H1 (cell line): ENCODE data around the gene ELL2.

Experiments used
- CHD2 ChIP-seq: IDR thresholded peaks from 2 replicates; pipeline ENCODE4 v1.6.1; 2012; ENCODE audit warnings: low read length, improper control_type of control experiment
- EP300 ChIP-seq, 2 experiments: IDR thresholded peaks; 1 replicate in 1 of 2; 2 replicates in 1 of 2; pipeline ENCODE4 v1.6.1; 2011 to 2012; ENCODE audit warnings: low read depth in 2 of 2, low read length in 2 of 2, mild to moderate bottlenecking in 2 of 2, borderline replicate concordance in 1 of 2, inconsistent platforms in 1 of 2, moderate library complexity in 1 of 2
- EZH2 ChIP-seq: fragments of 200-600 bp; sonication (generic); IDR thresholded peaks from 2 replicates; pipeline ENCODE4 v1.7.1; 2012; ENCODE audit warnings: low read depth, mild to moderate bottlenecking, moderate library complexity, low read length, inconsistent platforms; ENCODE audit not compliant: severe bottlenecking
- POLR2A ChIP-seq, 2 experiments: IDR thresholded peaks; 1 replicate in 1 of 2; 2 replicates in 1 of 2; pipeline ENCODE4 v1.6.1; 2011; ENCODE audit warnings: low read depth in 2 of 2, low read length in 2 of 2, mild to moderate bottlenecking in 2 of 2; ENCODE audit errors: control extremely low read depth in 1 of 2
- POLR2AphosphoS5 ChIP-seq: IDR thresholded peaks from 2 replicates; pipeline ENCODE4 v1.6.1; 2011; ENCODE audit warnings: low read depth, low read length
- RAD21 ChIP-seq, 2 experiments: IDR thresholded peaks in 1 of 2; conservative IDR thresholded peaks in 1 of 2; 2 replicates each; pipeline ENCODE4 v1.6.1; 2011; ENCODE audit warnings: low read depth in 2 of 2, low read length in 2 of 2, improper control_type of control experiment in 1 of 2, inconsistent platforms in 1 of 2, mild to moderate bottlenecking in 1 of 2, moderate library complexity in 1 of 2
- SUZ12 ChIP-seq: fragments of 200-600 bp; sonication (generic); IDR thresholded peaks from 2 replicates; pipeline ENCODE4 v1.6.1; 2012; ENCODE audit warnings: mild to moderate bottlenecking, inconsistent platforms, low read length, moderate library complexity, mixed read lengths
- TBP ChIP-seq: IDR thresholded peaks from 2 replicates; pipeline ENCODE4 v1.6.1; 2011; ENCODE audit warnings: low read depth, low read length, improper control_type of control experiment
- ZNF274 ChIP-seq: IDR thresholded peaks from 2 replicates; pipeline ENCODE4 v1.7.0; 2012; ENCODE audit warnings: low read length, borderline replicate concordance; ENCODE audit errors: extremely low read depth
- TF ChIP-seq, protein P1 (sequence below), 3 experiments: IDR thresholded peaks; 1 replicate in 2 of 3; 2 replicates in 1 of 3; pipeline versions ENCODE4 v1.5.1 to v1.6.1; 2011; ENCODE audit warnings: low read length in 3 of 3, mild to moderate bottlenecking in 3 of 3, inconsistent platforms in 2 of 3, low read depth in 1 of 3, moderate library complexity in 1 of 3; ENCODE audit not compliant: insufficient read depth in 1 of 3; ENCODE audit errors: control extremely low read depth in 1 of 3
- TF ChIP-seq, protein P2 (sequence below): IDR thresholded peaks from 2 replicates; pipeline ENCODE4 v1.6.1; 2012; ENCODE audit warnings: inconsistent platforms
- TF ChIP-seq, protein P3 (sequence below): IDR thresholded peaks from 2 replicates; pipeline ENCODE4 v1.6.1; 2012; ENCODE audit warnings: inconsistent platforms

DNA sequence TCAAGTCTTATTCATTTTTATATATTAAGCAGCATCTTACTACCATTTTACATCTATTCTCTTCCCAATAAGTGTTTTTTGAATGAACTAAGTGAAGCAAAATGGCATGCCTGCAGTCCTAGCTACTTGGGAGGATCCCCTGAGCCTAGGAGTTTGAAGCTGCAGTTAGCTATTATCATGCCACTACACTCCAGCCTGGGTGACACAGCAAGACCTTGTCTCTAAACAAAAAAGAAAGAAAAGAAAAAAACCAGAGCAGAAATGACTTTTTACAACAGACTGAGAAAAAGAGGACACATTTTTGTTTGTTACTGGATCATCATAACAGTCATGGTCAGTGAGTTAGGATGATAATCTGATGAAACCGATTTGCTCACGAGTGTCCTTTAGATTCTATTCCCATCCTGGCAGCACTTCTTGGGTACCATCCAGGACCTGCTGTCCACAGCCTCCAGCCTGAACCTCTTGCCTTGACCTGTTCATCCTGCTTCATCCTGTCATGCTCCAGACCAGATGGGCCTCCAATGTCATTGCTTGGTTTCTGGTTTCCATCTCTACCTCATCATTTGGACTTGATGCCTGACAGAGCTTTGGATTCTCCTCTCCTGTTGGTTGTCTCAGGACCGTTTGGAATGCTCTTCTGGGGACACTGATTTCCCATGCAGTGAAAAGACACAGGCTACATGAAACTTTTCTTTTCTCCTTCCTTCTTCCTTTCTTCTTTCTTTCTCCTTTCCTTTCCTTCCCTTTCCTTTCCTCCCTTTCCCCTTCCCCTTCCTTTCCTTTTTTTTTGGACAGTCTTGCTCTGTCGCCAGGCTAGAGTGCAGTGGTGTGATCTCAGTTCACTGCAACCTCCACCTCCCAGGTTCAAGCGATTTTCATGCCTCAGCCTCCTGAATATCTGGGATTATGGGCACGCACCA is 89.0 kb downstream of the ELL2 start:
- TF ChIP-seq, protein P1, sequence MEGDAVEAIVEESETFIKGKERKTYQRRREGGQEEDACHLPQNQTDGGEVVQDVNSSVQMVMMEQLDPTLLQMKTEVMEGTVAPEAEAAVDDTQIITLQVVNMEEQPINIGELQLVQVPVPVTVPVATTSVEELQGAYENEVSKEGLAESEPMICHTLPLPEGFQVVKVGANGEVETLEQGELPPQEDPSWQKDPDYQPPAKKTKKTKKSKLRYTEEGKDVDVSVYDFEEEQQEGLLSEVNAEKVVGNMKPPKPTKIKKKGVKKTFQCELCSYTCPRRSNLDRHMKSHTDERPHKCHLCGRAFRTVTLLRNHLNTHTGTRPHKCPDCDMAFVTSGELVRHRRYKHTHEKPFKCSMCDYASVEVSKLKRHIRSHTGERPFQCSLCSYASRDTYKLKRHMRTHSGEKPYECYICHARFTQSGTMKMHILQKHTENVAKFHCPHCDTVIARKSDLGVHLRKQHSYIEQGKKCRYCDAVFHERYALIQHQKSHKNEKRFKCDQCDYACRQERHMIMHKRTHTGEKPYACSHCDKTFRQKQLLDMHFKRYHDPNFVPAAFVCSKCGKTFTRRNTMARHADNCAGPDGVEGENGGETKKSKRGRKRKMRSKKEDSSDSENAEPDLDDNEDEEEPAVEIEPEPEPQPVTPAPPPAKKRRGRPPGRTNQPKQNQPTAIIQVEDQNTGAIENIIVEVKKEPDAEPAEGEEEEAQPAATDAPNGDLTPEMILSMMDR (IDR thresholded peaks at IDR 0.05; ENCODE audit: control extremely low read depth in 1 of 3, insufficient read depth in 1 of 3, low read depth in 1 of 3, low read length in 3 of 3), result no peak
- TF ChIP-seq, protein P2, sequence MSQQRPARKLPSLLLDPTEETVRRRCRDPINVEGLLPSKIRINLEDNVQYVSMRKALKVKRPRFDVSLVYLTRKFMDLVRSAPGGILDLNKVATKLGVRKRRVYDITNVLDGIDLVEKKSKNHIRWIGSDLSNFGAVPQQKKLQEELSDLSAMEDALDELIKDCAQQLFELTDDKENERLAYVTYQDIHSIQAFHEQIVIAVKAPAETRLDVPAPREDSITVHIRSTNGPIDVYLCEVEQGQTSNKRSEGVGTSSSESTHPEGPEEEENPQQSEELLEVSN, result no peak
- TF ChIP-seq SUZ12, result no peak
- TF ChIP-seq RAD21 (IDR thresholded peaks at IDR 0.05 in 1 of 2, conservative IDR thresholded peaks at IDR 0.05 in 1 of 2; ENCODE audit: low read depth in 2 of 2, low read length in 2 of 2), result no peak
- no peak for TF ChIP-seq CHD2
- no peak for TF ChIP-seq POLR2A (IDR thresholded peaks at IDR 0.05; ENCODE audit: control extremely low read depth in 1 of 2, low read depth in 2 of 2, low read length in 2 of 2)
- TF ChIP-seq EP300 (IDR thresholded peaks at IDR 0.05; ENCODE audit: borderline replicate concordance in 1 of 2, low read depth in 2 of 2, low read length in 2 of 2), result no peak
- TF ChIP-seq, protein P3, sequence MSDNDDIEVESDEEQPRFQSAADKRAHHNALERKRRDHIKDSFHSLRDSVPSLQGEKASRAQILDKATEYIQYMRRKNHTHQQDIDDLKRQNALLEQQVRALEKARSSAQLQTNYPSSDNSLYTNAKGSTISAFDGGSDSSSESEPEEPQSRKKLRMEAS, result no peak
- no peak for TF ChIP-seq EZH2
- TF ChIP-seq POLR2AphosphoS5, result no peak
- no peak for TF ChIP-seq TBP
- TF ChIP-seq ZNF274, result no peak
